Activated CD8-positive, alpha-beta T cell treated with anti-CD3 and anti-CD28 coated beads for 36 hours (primary cell): ENCODE results near the gene TPP2. TPM values are rescaled to one million over a fixed set of nuclear protein-coding genes. Genes with fewer than 3 reads are reported as not detected.

Experiments used
- ATAC-seq: fragments of 200-7000 bp; cut with Tn5 transposase; one replicate; pipeline ENCODE4 v1.10.0; 2021; ENCODE audit warnings: mild to moderate bottlenecking, moderate library complexity
- CTCF ChIA-PET: fragments of 350-600 bp; sonication (Branson Sonifier 250); formaldehyde crosslinking; loops from one replicate; lab custom pipeline; 2021; ENCODE audit warnings: antibody characterized with exemption; lab: Charles Lee
- POLR2A ChIA-PET: fragments of 350-600 bp; sonication (Branson Sonifier 250); formaldehyde crosslinking; loops from one replicate; lab custom pipeline; 2021; ENCODE audit warnings: antibody characterized with exemption; lab: Charles Lee
- DNase-seq: peaks from one replicate; pipeline ENCODE4 v3.0.0-alpha.2; 2020
- H3K27ac Mint-ChIP-seq: one replicate; pipeline ENCODE4 v1.8.0; 2021; ENCODE audit warnings: mild to moderate bottlenecking, mixed read lengths
- H3K27me3 Mint-ChIP-seq: one replicate; pipeline ENCODE4 v1.8.0; 2021; ENCODE audit warnings: mixed read lengths
- H3K36me3 Mint-ChIP-seq: one replicate; pipeline ENCODE4 v1.8.0; 2021; ENCODE audit warnings: low read depth, mixed read lengths
- H3K4me1 Mint-ChIP-seq: one replicate; pipeline ENCODE4 v1.8.0; 2021; ENCODE audit warnings: low read depth, mixed read lengths
- H3K4me3 Mint-ChIP-seq: one replicate; pipeline ENCODE4 v1.8.0; 2021; ENCODE audit warnings: mild to moderate bottlenecking, moderate library complexity, mixed read lengths
- H3K9me3 Mint-ChIP-seq: one replicate; pipeline ENCODE4 v1.8.0; 2021; ENCODE audit warnings: mixed read lengths
- CTCF ChIP-seq: fragments of 200-600 bp; IDR thresholded peaks from one replicate; pipeline ENCODE4 v1.8.0; 2022; ENCODE audit warnings: antibody characterized with exemption, mild to moderate bottlenecking
- intact Hi-C: fragments of 100-400 bp; cut with micrococcal nuclease; formaldehyde crosslinking; loops from one replicate; pipeline ENCODE4 v1.10.0; 2022
- total RNA-seq, 2 experiments: library from RNA; stranded (reverse); gene quantifications; one replicate each; pipeline ENCODE4 v1.2.3, GENCODE V29; 2021

TPP2 gene
- total RNA-seq, 2 experiments from 2014 or later: 70.3 to 70.8 TPM

GRCh38 chr13:102680842-102681740 is 84.3 kb downstream of the TPP2 start:
- peak overlapping the region; percentile 56 for H3K27ac Mint-ChIP-seq
- POLR2A ChIA-PET: interaction anchor here (0.9 kb wide), 1 partner anchor 10 kb away, joined by 3 read pairs; no protein-coding TSS in a partner anchor

GRCh38 chr13:102682211-102682610 is 85.4 kb downstream of the TPP2 start:
- ChIA-PET CTCF (interaction anchor here (0.9 to 1.5 kb wide), 2 partner anchors 103 to 126 kb away, joined by 4 to 5 read pairs; no protein-coding TSS in a partner anchor), POLR2A (interaction anchor here (1.7 kb wide), 1 partner anchor 90 kb away, joined by 4 read pairs; no protein-coding TSS in a partner anchor)
- H3K36me3 Mint-ChIP-seq: peaks cover 16% of the 10 kb centered on the region
- TF ChIP-seq CTCF: no peak
- DNase-seq: no peak
- H3K9me3 Mint-ChIP-seq: peaks cover 1% of the 10 kb centered on the region
- H3K4me3 Mint-ChIP-seq: no peak overlapping the region
- H3K27ac Mint-ChIP-seq: no peak overlapping the region
- H3K4me1 Mint-ChIP-seq: peaks cover 32% of the 10 kb centered on the region
- intact Hi-C loops: no loop called here
- no peaks in the 10 kb centered on the region for H3K27me3 Mint-ChIP-seq
- ATAC-seq: no peak

More at GRCh38 chr13:102680842-102681740, 84.3 kb downstream of the TPP2 start:
- intact Hi-C loops: no loop called here
- DNase-seq: no peak
- Mint-ChIP-seq H3K9me3 (peaks cover 1% of the 10 kb centered on the region), H3K4me1 (peaks cover 22% of the 10 kb centered on the region), H3K4me3 (no peak overlapping the region), H3K27me3 (no peaks in the 10 kb centered on the region), H3K36me3 (peaks cover 18% of the 10 kb centered on the region)
- TF ChIP-seq CTCF: no peak
- CTCF ChIA-PET: interaction anchor here (0.7 to 1.5 kb wide), 2 partner anchors 36 to 125 kb away, joined by 3 to 5 read pairs; no protein-coding TSS in a partner anchor
- peak; percentile 70 for ATAC-seq

GRCh38 chr13:102682727-102683126 is 85.9 kb downstream of the TPP2 start:
- DNase-seq (no peak), ATAC-seq (no peak)
- H3K27me3 Mint-ChIP-seq: no peaks in the 10 kb centered on the region
- no peak overlapping the region for H3K4me3 Mint-ChIP-seq
- H3K36me3 Mint-ChIP-seq: peaks cover 12% of the 10 kb centered on the region
- TF ChIP-seq CTCF: no peak
- intact Hi-C loops: no loop called here
- ChIA-PET POLR2A (interaction anchor here (1.7 kb wide), 1 partner anchor 91 kb away, joined by 4 read pairs; no protein-coding TSS in a partner anchor), CTCF (interaction anchor here (0.9 kb wide), 1 partner anchor 103 kb away, joined by 4 read pairs; no protein-coding TSS in a partner anchor)
- H3K27ac Mint-ChIP-seq: no peak overlapping the region
- H3K9me3 Mint-ChIP-seq: peaks cover 1% of the 10 kb centered on the region
- peaks cover 32% of the 10 kb centered on the region for H3K4me1 Mint-ChIP-seq

GRCh38 chr13:102683637-102684036 is 86.9 kb downstream of the TPP2 start:
- ATAC-seq: no peak
- Mint-ChIP-seq H3K4me1 (peaks cover 32% of the 10 kb centered on the region), H3K27ac (no peak overlapping the region), H3K4me3 (no peak overlapping the region), H3K27me3 (no peaks in the 10 kb centered on the region), H3K9me3 (peaks cover 1% of the 10 kb centered on the region), H3K36me3 (peaks cover 10% of the 10 kb centered on the region)
- ChIA-PET POLR2A (no interaction called here), CTCF (no interaction called here)
- intact Hi-C loops: no loop called here
- DNase-seq: no peak
- no peak for TF ChIP-seq CTCF

GRCh38 chr13:102686024-102686423 is 89.2 kb downstream of the TPP2 start:
- ChIA-PET CTCF (interaction anchor here (1.1 kb wide), 1 partner anchor 160 kb away, joined by 4 read pairs; no protein-coding TSS in a partner anchor), POLR2A (no interaction called here)
- H3K4me1 Mint-ChIP-seq: peaks cover 21% of the 10 kb centered on the region
- no peak for TF ChIP-seq CTCF
- H3K9me3 Mint-ChIP-seq: peaks cover 1% of the 10 kb centered on the region
- ATAC-seq (peak; percentile 27), DNase-seq (no peak)
- H3K36me3 Mint-ChIP-seq: no peaks in the 10 kb centered on the region
- H3K27me3 Mint-ChIP-seq: no peaks in the 10 kb centered on the region
- intact Hi-C loops: no loop called here
- H3K27ac Mint-ChIP-seq: no peak overlapping the region
- no peak overlapping the region for H3K4me3 Mint-ChIP-seq
